CD14-positive monocyte (primary cell): ENCODE measurements around the gene DAP3. TPM values are rescaled to one million over a fixed set of nuclear protein-coding genes. Genes with fewer than 3 reads are reported as not detected.

Experiments used
- DNase-seq, 3 donors: peaks; one replicate each; pipeline ENCODE4 v3.0.0-alpha.2; 2011 to 2022
- H2AFZ ChIP-seq: 2 replicates; pipeline ENCODE4 v1.6.0; 2012; ENCODE audit warnings: mild to moderate bottlenecking, low read depth, low read length, inconsistent platforms; ENCODE audit not compliant: insufficient read depth, poor library complexity, severe bottlenecking
- H3K27ac ChIP-seq, 2 donors: 1 replicate in 1 of 2; 2 replicates in 1 of 2; pipeline ENCODE4 v1.5.1; 2012 to 2013; ENCODE audit warnings: low read length in 2 of 2, control low read depth in 1 of 2, inconsistent platforms in 1 of 2, low read depth in 1 of 2, mild to moderate bottlenecking in 1 of 2
- H3K27me3 ChIP-seq, 2 donors: one replicate each; pipeline versions ENCODE4 v1.6.0 to v1.6.1; 2011 to 2013; ENCODE audit warnings: low read length in 2 of 2; ENCODE audit not compliant: control insufficient read depth in 2 of 2, insufficient read depth in 2 of 2
- H3K36me3 ChIP-seq, 2 donors: replicated peaks in 1 of 2; 1 replicate in 1 of 2; 2 replicates in 1 of 2; pipeline versions ENCODE4 v1.5.1 to v1.6.1; 2012 to 2013; ENCODE audit warnings: low read length in 2 of 2, control low read depth in 1 of 2, inconsistent platforms in 1 of 2, mild to moderate bottlenecking in 1 of 2; ENCODE audit not compliant: insufficient read depth in 2 of 2, control insufficient read depth in 1 of 2
- H3K4me1 ChIP-seq, 2 donors: 1 replicate in 1 of 2; 2 replicates in 1 of 2; pipeline versions ENCODE4 v1.5.1 to v1.6.1; 2012 to 2013; ENCODE audit warnings: low read length in 2 of 2, control low read depth in 1 of 2, inconsistent platforms in 1 of 2, mild to moderate bottlenecking in 1 of 2, moderate library complexity in 1 of 2; ENCODE audit not compliant: insufficient read depth in 2 of 2, control insufficient read depth in 1 of 2
- H3K4me2 ChIP-seq: replicated peaks from 2 replicates; pipeline ENCODE3; 2012; ENCODE audit warnings: low read length, moderate library complexity, mild to moderate bottlenecking; ENCODE audit not compliant: poor library complexity, severe bottlenecking; ENCODE audit errors: extremely low read depth
- H3K4me3 ChIP-seq, 3 experiments: fragments of 200-600 bp in 1 of 3; sonication (generic) in 1 of 3; replicated peaks in 1 of 3; 1 replicate in 2 of 3; 2 replicates in 1 of 3; pipeline ENCODE4 v1.5.1; 2011 to 2013; ENCODE audit warnings: low read length in 3 of 3, mild to moderate bottlenecking in 3 of 3, control low read depth in 2 of 3, low read depth in 2 of 3, inconsistent platforms in 1 of 3, moderate library complexity in 1 of 3
- H3K79me2 ChIP-seq: 2 replicates; pipeline ENCODE4 v1.6.0; 2012; ENCODE audit warnings: mild to moderate bottlenecking, control low read depth, inconsistent platforms, low read length, moderate library complexity; ENCODE audit not compliant: insufficient read depth
- H3K9ac ChIP-seq: 2 replicates; pipeline ENCODE4 v1.6.0; 2017; ENCODE audit warnings: low read length, mild to moderate bottlenecking; ENCODE audit not compliant: insufficient read depth, poor library complexity, severe bottlenecking
- H3K9me3 ChIP-seq, 2 donors: replicated peaks in 1 of 2; 1 replicate in 1 of 2; 2 replicates in 1 of 2; pipeline versions ENCODE4 v1.5.1 to v1.6.1; 2012 to 2013; ENCODE audit warnings: low read length in 2 of 2, control low read depth in 1 of 2; ENCODE audit not compliant: control insufficient read depth in 1 of 2, insufficient read depth in 1 of 2
- H4K20me1 ChIP-seq: 2 replicates; pipeline ENCODE4 v1.6.0; 2012; ENCODE audit warnings: mild to moderate bottlenecking, low read length, control low read depth, moderate library complexity; ENCODE audit not compliant: insufficient read depth
- H3K27ac Mint-ChIP-seq, 7 donors: one replicate each; pipeline ENCODE4 v1.8.0; 2020; ENCODE audit warnings: mild to moderate bottlenecking in 7 of 7, mixed read lengths in 7 of 7, moderate library complexity in 6 of 7, inconsistent platforms in 2 of 7
- H3K27me3 Mint-ChIP-seq, 3 donors: one replicate each; pipeline ENCODE4 v1.8.0; 2021 to 2022; ENCODE audit warnings: low read depth in 3 of 3, mild to moderate bottlenecking in 3 of 3, mixed read lengths in 3 of 3, moderate library complexity in 3 of 3, inconsistent platforms in 1 of 3
- H3K36me3 Mint-ChIP-seq, 2 donors: one replicate each; pipeline ENCODE4 v1.8.0; 2020; ENCODE audit warnings: mixed read lengths in 2 of 2, inconsistent platforms in 1 of 2, mild to moderate bottlenecking in 1 of 2
- H3K4me1 Mint-ChIP-seq: one replicate; pipeline ENCODE4 v1.8.0; 2020; ENCODE audit warnings: mild to moderate bottlenecking, mixed read lengths
- H3K4me3 Mint-ChIP-seq, 2 donors: one replicate each; pipeline ENCODE4 v1.8.0; 2020; ENCODE audit warnings: mild to moderate bottlenecking in 2 of 2, mixed read lengths in 2 of 2, moderate library complexity in 1 of 2
- H3K9me3 Mint-ChIP-seq, 7 donors: one replicate each; pipeline ENCODE4 v1.8.0; 2020 to 2022; ENCODE audit warnings: mixed read lengths in 7 of 7, mild to moderate bottlenecking in 6 of 7, moderate library complexity in 6 of 7, inconsistent platforms in 2 of 7
- CTCF ChIP-seq: fragments of 200-600 bp; IDR thresholded peaks from one replicate; pipeline ENCODE4 v1.8.0; 2022; ENCODE audit warnings: antibody characterized with exemption, mild to moderate bottlenecking
- WGBS: methylation state at CpG from one replicate; pipeline ENCODE4 v1.1.5; 2013; ENCODE audit warnings: missing lambda C conversion rate; ENCODE audit not compliant: insufficient coverage; 5-methylcytosine and 5-hydroxymethylcytosine counted together
- intact Hi-C, 2 donors: fragments of 100-400 bp; cut with micrococcal nuclease; formaldehyde crosslinking; loops; one replicate each; pipeline versions ENCODE4 v1.15.0 to v1.15.1; 2023
- polyA plus RNA-seq, 3 donors: library from polyadenylated mRNA; depleted of rRNA in 1 of 3; unstranded in 2 of 3; stranded (reverse) in 1 of 3; fragments of 300-500 nt in 2 of 3; fragments of >200 nt in 1 of 3; fragmentation: Illumina TruSeq in 2 of 3; gene quantifications; 1 replicate in 2 of 3; 2 replicates in 1 of 3; pipeline ENCODE4 v1.2.3, GENCODE V29; 2012 to 2021

Gene DAP3
- polyA plus RNA-seq, 3 donors, result 69.0 to 79.3 (median 72.7) TPM

DNA sequence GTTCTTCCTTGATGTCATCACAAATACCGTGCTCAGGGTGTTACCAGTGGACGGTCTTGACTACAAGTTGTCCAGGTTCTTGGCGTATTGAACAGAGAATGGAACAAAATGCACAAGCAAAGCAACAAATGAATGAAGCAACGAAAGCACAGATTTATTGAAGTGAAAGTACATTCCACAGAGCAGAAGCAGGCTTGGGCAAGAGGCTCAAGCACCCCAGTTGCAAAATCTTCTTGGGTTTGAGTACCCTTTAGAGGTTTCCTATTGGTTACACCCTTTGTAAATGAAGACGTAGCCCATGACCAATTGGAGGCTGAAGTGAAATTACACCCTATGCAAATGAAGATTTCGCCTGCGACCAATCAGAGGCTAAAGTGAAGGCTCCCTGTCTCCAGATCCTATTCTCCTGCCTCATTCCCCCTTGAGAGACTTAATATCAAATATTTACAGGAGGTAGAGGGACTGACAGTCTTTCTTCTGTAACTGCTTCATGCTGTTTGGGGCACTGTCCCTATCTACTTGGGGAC lies 38.6 kb upstream of the DAP3 start:
- Histone ChIP-seq H3K4me2 (no peak overlapping the region), H3K27ac (peak overlapping the region in 1 of 2 donors; percentile 81)

More for the DNA sequence above, 38.6 kb upstream of the DAP3 start:
- Histone ChIP-seq H3K79me2 (no peaks in the 10 kb centered on the region), H3K4me1 (peaks cover 41 to 47% of the 10 kb centered on the region in 2 donors), H3K9me3 (peaks cover 16 to 18% of the 10 kb centered on the region in 2 donors), H3K4me3 (peak overlapping the region in 1 of 3 experiments; percentile 44), H2AFZ (no peak overlapping the region), H3K9ac (no peak overlapping the region), H3K36me3 (no peaks in the 10 kb centered on the region), H4K20me1 (no peaks in the 10 kb centered on the region), H3K27me3 (peaks cover 0 to 3% of the 10 kb centered on the region in 2 donors)
- DNase-seq, result peak; percentile 5 to 44 (median 28)
- peak overlapping the region; percentile 22 to 93 (median 87) for H3K27ac Mint-ChIP-seq
- peaks cover 8 to 24% (median 19%) of the 10 kb centered on the region in 7 donors for H3K9me3 Mint-ChIP-seq
- no peak overlapping the region for H3K4me3 Mint-ChIP-seq
- H3K36me3 Mint-ChIP-seq, result no peaks in the 10 kb centered on the region
- TF ChIP-seq CTCF, result no peak
- H3K27me3 Mint-ChIP-seq, result peaks cover 6 to 8% (median 7%) of the 10 kb centered on the region in 3 donors
- 49% methylated on average over 4 of the region's 7 CpGs for WGBS
- H3K4me1 Mint-ChIP-seq, result peaks cover 38% of the 10 kb centered on the region
- intact Hi-C loops, result no loop called here
